H9 (cell line): Measurements from ENCODE around the gene PHF8. TPM values are rescaled to one million over a fixed set of nuclear protein-coding genes. Genes with fewer than 3 reads are reported as not detected.

Experiments used
- DNase-seq: peaks from one replicate; pipeline ENCODE4 v3.0.0-alpha.2; 2017
- H2AFZ ChIP-seq: one replicate; pipeline ENCODE4 v1.6.1; 2013; ENCODE audit warnings: mild to moderate bottlenecking, low read length, control low read depth, moderate library complexity
- H2AK5ac ChIP-seq: 2 replicates; pipeline ENCODE4 v1.6.1; 2013; ENCODE audit warnings: low read length, control low read depth, mixed read lengths; ENCODE audit not compliant: insufficient read length
- H2BK120ac ChIP-seq: one replicate; pipeline ENCODE4 v1.6.1; 2013; ENCODE audit warnings: low read depth, mild to moderate bottlenecking, low read length, control low read depth, inconsistent platforms; ENCODE audit not compliant: poor library complexity, severe bottlenecking
- H2BK12ac ChIP-seq: 2 replicates; pipeline ENCODE4 v1.6.1; 2013; ENCODE audit warnings: low read length, control low read depth, mixed read lengths, low read depth; ENCODE audit not compliant: insufficient read length
- H2BK15ac ChIP-seq: 2 replicates; pipeline ENCODE4 v1.6.1; 2013; ENCODE audit warnings: low read depth, low read length, control low read depth
- H2BK20ac ChIP-seq: one replicate; pipeline ENCODE4 v1.6.1; 2013; ENCODE audit warnings: low read depth, mild to moderate bottlenecking, low read length, control low read depth, inconsistent platforms; ENCODE audit not compliant: poor library complexity, severe bottlenecking
- H2BK5ac ChIP-seq: 2 replicates; pipeline ENCODE4 v1.6.1; 2013; ENCODE audit warnings: low read length, control low read depth, mixed read lengths; ENCODE audit not compliant: insufficient read length
- H3K14ac ChIP-seq: 2 replicates; pipeline ENCODE4 v1.6.1; 2013; ENCODE audit warnings: low read length, control low read depth; ENCODE audit not compliant: insufficient read depth
- H3K18ac ChIP-seq: 2 replicates; pipeline ENCODE4 v1.6.1; 2013; ENCODE audit warnings: low read depth, mild to moderate bottlenecking, mixed read lengths, low read length, control low read depth; ENCODE audit not compliant: insufficient read length
- H3K23ac ChIP-seq: 2 replicates; pipeline ENCODE4 v1.6.1; 2013; ENCODE audit warnings: low read length, control low read depth, mixed read lengths, low read depth; ENCODE audit not compliant: insufficient read length
- H3K23me2 ChIP-seq: 2 replicates; pipeline ENCODE4 v1.6.1; 2013; ENCODE audit warnings: low read depth, mild to moderate bottlenecking, mixed read lengths, low read length, control low read depth; ENCODE audit not compliant: insufficient read length, poor library complexity, severe bottlenecking
- H3K27ac ChIP-seq: 2 replicates; pipeline ENCODE4 v1.5.1; 2013; ENCODE audit warnings: low read length, control low read depth, mixed read lengths, low read depth; ENCODE audit not compliant: insufficient read length
- H3K27me3 ChIP-seq: 2 replicates; pipeline ENCODE4 v1.6.1; 2013; ENCODE audit warnings: low read length, control low read depth, inconsistent platforms; ENCODE audit not compliant: insufficient read depth
- H3K4ac ChIP-seq: 2 replicates; pipeline ENCODE4 v1.6.1; 2013; ENCODE audit warnings: low read depth, mild to moderate bottlenecking, control low read depth, inconsistent platforms, low read length, moderate library complexity
- H3K4me1 ChIP-seq: 2 replicates; pipeline ENCODE4 v1.6.1; 2013; ENCODE audit warnings: low read length, control low read depth, inconsistent platforms; ENCODE audit not compliant: insufficient read depth
- H3K4me2 ChIP-seq: 2 replicates; pipeline ENCODE4 v1.6.1; 2013; ENCODE audit warnings: low read length, control low read depth, mixed read lengths; ENCODE audit not compliant: insufficient read length, insufficient read depth
- H3K56ac ChIP-seq: 2 replicates; pipeline ENCODE4 v1.6.1; 2013; ENCODE audit warnings: low read depth, mild to moderate bottlenecking, mixed read lengths, low read length, control low read depth; ENCODE audit not compliant: insufficient read length
- H3K79me1 ChIP-seq: 2 replicates; pipeline ENCODE4 v1.6.1; 2013; ENCODE audit warnings: low read depth, mild to moderate bottlenecking, moderate library complexity, low read length, control low read depth, inconsistent platforms; ENCODE audit not compliant: insufficient read depth, poor library complexity, severe bottlenecking
- H3K79me2 ChIP-seq: 2 replicates; pipeline ENCODE4 v1.6.1; 2013; ENCODE audit warnings: low read length, control low read depth, inconsistent platforms; ENCODE audit not compliant: insufficient read depth
- H3K9ac ChIP-seq: 2 replicates; pipeline ENCODE4 v1.6.1; 2013; ENCODE audit warnings: low read length, control low read depth, mixed read lengths; ENCODE audit not compliant: insufficient read length; ENCODE audit errors: extremely low read depth
- H3K9me3 ChIP-seq: one replicate; pipeline ENCODE4 v1.6.1; 2013; ENCODE audit warnings: low read depth, low read length, inconsistent platforms; ENCODE audit not compliant: control insufficient read depth
- H3T11ph ChIP-seq: one replicate; pipeline ENCODE4 v1.6.1; 2013; ENCODE audit warnings: mild to moderate bottlenecking, low read length, control low read depth, inconsistent platforms
- H4K20me1 ChIP-seq: one replicate; pipeline ENCODE4 v1.6.1; 2013; ENCODE audit not compliant: control insufficient read depth, insufficient read length, insufficient read depth
- H4K5ac ChIP-seq: 2 replicates; pipeline ENCODE4 v1.6.1; 2013; ENCODE audit warnings: low read depth, mild to moderate bottlenecking, mixed read lengths, low read length, control low read depth; ENCODE audit not compliant: insufficient read length
- H4K8ac ChIP-seq: replicated peaks from 2 replicates; pipeline ENCODE4 v1.6.1; 2013; ENCODE audit warnings: low read length, control low read depth, mixed read lengths, low read depth; ENCODE audit not compliant: insufficient read length
- H4K91ac ChIP-seq: 2 replicates; pipeline ENCODE4 v1.6.1; 2013; ENCODE audit warnings: low read depth, mild to moderate bottlenecking, moderate library complexity, mixed read lengths, low read length, control low read depth; ENCODE audit not compliant: insufficient read length
- H3K27ac Mint-ChIP-seq, 3 experiments: 2 replicates in 2 of 3; 3 replicates in 1 of 3; pipeline ENCODE4 v1.8.0; 2020 to 2021; ENCODE audit warnings: mixed read lengths in 3 of 3, mild to moderate bottlenecking in 1 of 3, moderate library complexity in 1 of 3
- H3K27me3 Mint-ChIP-seq: 2 replicates; pipeline ENCODE4 v1.8.0; 2021; ENCODE audit warnings: low read depth, mild to moderate bottlenecking, moderate library complexity, mixed read lengths
- H3K36me3 Mint-ChIP-seq, 3 experiments: 2 replicates in 2 of 3; 3 replicates in 1 of 3; pipeline ENCODE4 v1.8.0; 2020 to 2021; ENCODE audit warnings: low read depth in 3 of 3, mixed read lengths in 3 of 3; ENCODE audit not compliant: insufficient read depth in 1 of 3
- H3K4me1 Mint-ChIP-seq, 2 experiments: 2 replicates each; pipeline ENCODE4 v1.8.0; 2020; ENCODE audit warnings: mixed read lengths in 2 of 2
- H3K4me3 Mint-ChIP-seq, 2 experiments: 2 replicates in 1 of 2; 3 replicates in 1 of 2; pipeline ENCODE4 v1.8.0; 2020 to 2021; ENCODE audit warnings: mild to moderate bottlenecking in 2 of 2, mixed read lengths in 2 of 2, moderate library complexity in 1 of 2
- H3K9me3 Mint-ChIP-seq, 2 experiments: 2 replicates in 1 of 2; 3 replicates in 1 of 2; pipeline ENCODE4 v1.8.0; 2020; ENCODE audit warnings: mild to moderate bottlenecking in 2 of 2, mixed read lengths in 2 of 2, moderate library complexity in 1 of 2
- CTCF ChIP-seq: fragments of 200-600 bp; sonication (generic); conservative IDR thresholded peaks from 3 replicates; pipeline ENCODE4 v1.8.0; 2021; ENCODE audit warnings: antibody characterized with exemption, mild to moderate bottlenecking
- WGBS: extraction: QIAGEN DNeasy Blood & Tissue Kit; methylation state at CpG from one replicate; pipeline ENCODE4 v1.1.7; 2013; ENCODE audit warnings: missing lambda C conversion rate, low lambda C conversion rate, mixed read lengths; ENCODE audit not compliant: insufficient read length; ENCODE audit errors: extremely low coverage; 5-methylcytosine and 5-hydroxymethylcytosine counted together
- total RNA-seq: library from RNA; stranded (reverse); gene quantifications from 2 replicates; pipeline ENCODE4 v1.2.1, GENCODE V29; 2021

The PHF8 gene
- total RNA-seq, 1 experiment from 2014 or later, result 38.9 TPM

- H3K79me1 ChIP-seq, result no peaks in the 10 kb centered on the region
- no peaks in the 10 kb centered on the region for H3K4me1 ChIP-seq
- no peak overlapping the region for H3K4ac ChIP-seq
Observed at GRCh38 chrX:53990171-53990570, 54.1 kb downstream of the PHF8 start.

More at GRCh38 chrX:53990171-53990570, 54.1 kb downstream of the PHF8 start:
- WGBS, result no CpG with 5 or more reads among the region's 2 CpGs
- Mint-ChIP-seq H3K27me3 (no peaks in the 10 kb centered on the region; the same call in 1 of the 2 replicates), H3K27ac (no peak overlapping the region), H3K9me3 (peaks cover 61 to 71% of the 10 kb centered on the region in 2 experiments), H3K4me1 (no peaks in the 10 kb centered on the region), H3K4me3 (no peak overlapping the region), H3K36me3 (peaks cover 28 to 65% (median 45%) of the 10 kb centered on the region in 3 experiments)
- DNase-seq, result no peak
- H3K79me2 ChIP-seq, result no peaks in the 10 kb centered on the region
- no peak for TF ChIP-seq CTCF
- no peak overlapping the region for H3T11ph ChIP-seq
- H3K56ac ChIP-seq, result no peak overlapping the region
- H3K14ac ChIP-seq, result no peak overlapping the region
- no peak overlapping the region for H2AFZ ChIP-seq
- no peak overlapping the region for H4K5ac ChIP-seq
- no peak overlapping the region for H2BK15ac ChIP-seq
- H4K8ac ChIP-seq, result no peak overlapping the region
- no peaks in the 10 kb centered on the region for H4K20me1 ChIP-seq
- no peak overlapping the region for H2BK20ac ChIP-seq
- H3K18ac ChIP-seq, result no peak overlapping the region
- no peaks in the 10 kb centered on the region for H3K23me2 ChIP-seq
- H2BK5ac ChIP-seq, result no peak overlapping the region
- H3K23ac ChIP-seq, result no peak overlapping the region
- H2AK5ac ChIP-seq, result no peak overlapping the region
- no peak overlapping the region for H3K27ac ChIP-seq
- H3K27me3 ChIP-seq, result no peaks in the 10 kb centered on the region
- no peak overlapping the region for H2BK12ac ChIP-seq
- H4K91ac ChIP-seq, result no peak overlapping the region
- H3K9me3 ChIP-seq, result peaks cover 34% of the 10 kb centered on the region
- H3K9ac ChIP-seq, result no peak overlapping the region
- no peak overlapping the region for H2BK120ac ChIP-seq
- H3K4me2 ChIP-seq, result no peak overlapping the region
